Esophagus muscularis mucosa (tissue), 3 donors: Measurements from ENCODE around the gene CAVIN4.

Experiments
- CTCF ChIP-seq, 3 experiments: fragments of 200-600 bp in 2 of 3; fragments of 450-650 bp in 1 of 3; sonication (generic) in 2 of 3; IDR thresholded peaks; one replicate each; pipeline ENCODE4 v1.5.1; 2017 to 2019; ENCODE audit warnings: antibody characterized with exemption in 3 of 3, mild to moderate bottlenecking in 2 of 3, moderate library complexity in 1 of 3
- POLR2A ChIP-seq: fragments of 450-650 bp; IDR thresholded peaks from one replicate; pipeline ENCODE4 v1.6.1; 2017; ENCODE audit warnings: antibody characterized with exemption, moderate library complexity, mild to moderate bottlenecking, low read depth
- POLR2AphosphoS5 ChIP-seq, 2 donors: sonication (generic); formaldehyde crosslinking; IDR thresholded peaks; one replicate each; pipeline ENCODE4 v1.6.1; 2017; ENCODE audit warnings: antibody characterized with exemption in 2 of 2

DNA sequence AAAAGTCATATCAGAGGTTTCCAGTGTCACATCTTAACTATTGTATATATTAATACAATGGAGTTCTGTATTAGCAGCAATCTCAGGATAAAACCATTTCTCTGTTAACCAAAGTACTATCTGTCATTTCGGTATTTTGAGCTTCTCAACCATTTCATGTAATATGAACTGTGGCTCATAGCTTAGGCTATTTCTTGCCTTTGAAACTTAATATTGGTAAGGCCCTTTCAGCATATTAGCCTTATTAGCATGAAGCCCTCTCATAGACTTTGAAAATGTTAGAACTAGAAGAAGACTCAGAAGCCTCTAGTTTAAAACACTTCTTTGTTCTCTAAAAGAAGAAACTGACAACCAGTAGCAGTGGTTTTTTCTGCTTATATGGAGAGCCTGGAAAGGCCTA lies 731 bp downstream of the CAVIN4 start:
- TF ChIP-seq CTCF (IDR thresholded peaks at IDR 0.05) (no peak), POLR2AphosphoS5 (IDR thresholded peaks at IDR 0.05) (no peak), POLR2A (no peak)
